ENCODE results near the gene PRKAR1B.

PRKAR1B gene

DNA sequence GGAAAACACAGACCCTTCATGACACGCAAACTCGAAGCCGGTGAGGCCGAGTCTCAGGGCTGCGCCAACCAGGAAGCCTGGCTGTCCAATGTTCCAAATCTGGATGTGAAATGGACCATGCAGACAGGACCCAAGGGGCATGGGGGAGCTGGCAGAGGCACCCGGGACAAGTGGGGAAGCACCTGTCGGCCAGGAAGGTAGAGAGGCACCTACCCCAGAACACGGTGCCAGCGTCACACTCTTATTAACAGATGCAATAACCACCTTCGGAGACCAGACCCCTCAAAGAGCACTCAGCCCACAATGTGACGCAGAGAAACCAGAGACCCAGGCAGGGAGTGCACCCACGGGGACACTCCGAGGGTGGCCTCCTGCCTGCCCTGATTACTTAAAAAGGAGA is 119.1 kb downstream of the PRKAR1B start:
- H3K9me3 ChIP-seq (ENCODE audit: severe bottlenecking), result no peaks in the 10 kb centered on the region
- H3K27ac ChIP-seq (ENCODE audit: poor library complexity, severe bottlenecking), result no peak overlapping the region
- H3K36me3 ChIP-seq (ENCODE audit: low read depth), result no peaks in the 10 kb centered on the region
- H3K27me3 ChIP-seq (ENCODE audit: insufficient read depth, poor library complexity, severe bottlenecking), result no peaks in the 10 kb centered on the region
- TF ChIP-seq CTCF (IDR thresholded peaks at IDR 0.05; ENCODE audit: poor library complexity, severe bottlenecking), result no peak
- no peak overlapping the region for H3K4me3 ChIP-seq (ENCODE audit: severe bottlenecking)
- DNase-seq (ENCODE audit: low spot score), result no peak
- no peak for ATAC-seq (ENCODE audit: low read depth)
- H3K4me1 ChIP-seq (ENCODE audit: insufficient read depth, poor library complexity, severe bottlenecking), result peaks cover 7% of the 10 kb centered on the region

GRCh38 chr7:605661-606450 is 121.2 kb downstream of the PRKAR1B start:
- TF ChIP-seq CTCF (IDR thresholded peaks at IDR 0.05; ENCODE audit: poor library complexity, severe bottlenecking), result no peak
- ATAC-seq (ENCODE audit: low read depth), result no peak
- no peak for DNase-seq (ENCODE audit: low spot score)
- Histone ChIP-seq H3K27ac (ENCODE audit: poor library complexity, severe bottlenecking) (no peak overlapping the region), H3K36me3 (ENCODE audit: low read depth) (no peaks in the 10 kb centered on the region), H3K27me3 (ENCODE audit: insufficient read depth, poor library complexity, severe bottlenecking) (no peaks in the 10 kb centered on the region), H3K9me3 (ENCODE audit: severe bottlenecking) (no peaks in the 10 kb centered on the region), H3K4me3 (ENCODE audit: severe bottlenecking) (no peak overlapping the region), H3K4me1 (ENCODE audit: insufficient read depth, poor library complexity, severe bottlenecking) (peaks cover 7% of the 10 kb centered on the region)

- no peak for TF ChIP-seq CTCF (IDR thresholded peaks at IDR 0.05; ENCODE audit: poor library complexity, severe bottlenecking)
- Histone ChIP-seq H3K4me1 (ENCODE audit: insufficient read depth, poor library complexity, severe bottlenecking) (peaks cover 7% of the 10 kb centered on the region), H3K27me3 (ENCODE audit: insufficient read depth, poor library complexity, severe bottlenecking) (no peaks in the 10 kb centered on the region), H3K36me3 (ENCODE audit: low read depth) (no peaks in the 10 kb centered on the region), H3K9me3 (ENCODE audit: severe bottlenecking) (no peaks in the 10 kb centered on the region), H3K4me3 (ENCODE audit: severe bottlenecking) (no peak overlapping the region), H3K27ac (ENCODE audit: poor library complexity, severe bottlenecking) (peak overlapping the region; percentile 3)
- peak; percentile 39 for DNase-seq (ENCODE audit: low spot score)
- ATAC-seq (ENCODE audit: low read depth), result no peak
Observed at GRCh38 chr7:604884-605531, 122.1 kb downstream of the PRKAR1B start.

DNA sequence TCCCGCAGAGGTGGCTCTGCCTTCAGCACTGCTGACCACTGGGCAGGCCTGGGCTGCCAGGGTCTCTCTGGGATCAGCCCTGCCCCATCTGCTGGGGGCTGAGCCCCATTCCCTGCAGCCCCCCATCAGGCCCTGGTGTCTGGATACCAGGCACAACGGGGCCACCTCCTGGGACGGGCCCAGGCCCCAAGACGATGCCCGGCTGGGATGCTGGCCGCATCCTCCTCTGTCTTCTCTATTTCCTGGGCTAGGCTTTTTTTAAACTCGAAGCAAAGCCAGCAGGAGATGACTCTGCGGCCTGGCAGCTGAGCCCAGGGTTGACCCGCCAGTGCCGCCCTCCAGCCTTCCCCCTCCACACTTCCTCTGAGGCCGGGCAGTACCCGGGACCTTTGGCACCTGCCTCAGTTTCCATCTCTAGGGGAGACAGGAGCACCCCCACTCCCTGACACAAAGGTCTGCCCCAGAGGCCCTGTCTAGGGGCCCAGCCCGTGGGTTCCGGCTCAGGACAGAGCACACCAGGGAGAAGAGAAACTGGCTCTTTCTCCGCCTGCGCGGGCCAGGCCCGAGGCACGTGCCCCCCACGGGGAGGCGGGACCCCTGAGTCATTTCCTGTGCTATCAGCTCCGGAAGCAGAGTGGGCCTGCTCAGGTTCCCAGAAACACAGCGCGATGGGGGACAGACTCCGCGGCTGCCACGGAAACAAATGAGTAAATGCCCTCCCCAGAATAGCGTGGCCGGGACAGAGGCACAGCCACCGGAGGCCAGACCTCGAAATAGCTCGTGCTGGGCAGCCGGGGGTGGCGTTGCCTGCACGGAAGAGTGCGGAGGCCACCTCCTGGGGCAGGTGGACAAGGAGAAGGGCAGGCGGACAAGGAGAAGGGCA is 122.8 kb downstream of the PRKAR1B start:
- H3K36me3 ChIP-seq (ENCODE audit: low read depth), result no peaks in the 10 kb centered on the region
- peak overlapping the region; percentile 3 for H3K27ac ChIP-seq (ENCODE audit: poor library complexity, severe bottlenecking)
- no peaks in the 10 kb centered on the region for H3K27me3 ChIP-seq (ENCODE audit: insufficient read depth, poor library complexity, severe bottlenecking)
- DNase-seq (ENCODE audit: low spot score) (peak; percentile 66), ATAC-seq (ENCODE audit: low read depth) (peak; percentile 56; the same call in 2 of the 3 replicates)
- no peak overlapping the region for H3K4me3 ChIP-seq (ENCODE audit: severe bottlenecking)
- no peak for TF ChIP-seq CTCF (IDR thresholded peaks at IDR 0.05; ENCODE audit: poor library complexity, severe bottlenecking)
- H3K4me1 ChIP-seq (ENCODE audit: insufficient read depth, poor library complexity, severe bottlenecking), result peaks cover 7% of the 10 kb centered on the region
- no peaks in the 10 kb centered on the region for H3K9me3 ChIP-seq (ENCODE audit: severe bottlenecking)

Data from RWPE2 (cell line).